Endodermal cell (in vitro differentiated cells): ENCODE data around the gene REX1BD. TPM values are rescaled to one million over a fixed set of nuclear protein-coding genes. Genes with fewer than 3 reads are reported as not detected.
"Not testable (repeated sequence)": the region's sequence is repeated elsewhere in the genome, so short reads cannot be mapped to it uniquely, and the experiment has no call there.

Experiments
- DNase-seq: peaks from one replicate; pipeline ENCODE4 v3.0.0-alpha.2; 2017
- H3K27ac ChIP-seq: 2 replicates; pipeline ENCODE4 v1.5.1; 2013; ENCODE audit warnings: mild to moderate bottlenecking, low read depth, low read length, moderate library complexity
- H3K27me3 ChIP-seq: 2 replicates; pipeline ENCODE4 v1.6.1; 2013; ENCODE audit warnings: mild to moderate bottlenecking, low read length, moderate library complexity; ENCODE audit not compliant: insufficient read depth, control insufficient read depth, poor library complexity, severe bottlenecking
- H3K36me3 ChIP-seq: 2 replicates; pipeline ENCODE4 v1.7.0; 2013; ENCODE audit warnings: mild to moderate bottlenecking, low read length, moderate library complexity; ENCODE audit not compliant: control insufficient read depth, insufficient read depth
- H3K4me1 ChIP-seq: one replicate; pipeline ENCODE4 v1.7.0; 2013; ENCODE audit warnings: low read length; ENCODE audit not compliant: control insufficient read depth, insufficient read depth
- H3K4me3 ChIP-seq: 2 replicates; pipeline ENCODE4 v1.5.1; 2013; ENCODE audit warnings: mild to moderate bottlenecking, low read length, moderate library complexity
- H3K9ac ChIP-seq: 2 replicates; pipeline ENCODE4 v1.6.1; 2013; ENCODE audit warnings: mild to moderate bottlenecking, low read length, moderate library complexity; ENCODE audit not compliant: poor library complexity, severe bottlenecking; ENCODE audit errors: extremely low read depth
- H3K9me3 ChIP-seq: 2 replicates; pipeline ENCODE4 v1.6.1; 2013; ENCODE audit warnings: mild to moderate bottlenecking, low read length, moderate library complexity; ENCODE audit not compliant: control insufficient read depth
- H3K27ac Mint-ChIP-seq: 2 replicates; pipeline ENCODE4 v1.8.0; 2020; ENCODE audit warnings: mixed read lengths
- H3K27me3 Mint-ChIP-seq: 2 replicates; pipeline ENCODE4 v1.8.0; 2021; ENCODE audit warnings: mild to moderate bottlenecking, mixed read lengths; ENCODE audit not compliant: insufficient read depth
- H3K36me3 Mint-ChIP-seq: 2 replicates; pipeline ENCODE4 v1.8.0; 2020; ENCODE audit warnings: low read depth, mixed read lengths
- H3K4me1 Mint-ChIP-seq: 2 replicates; pipeline ENCODE4 v1.8.0; 2020; ENCODE audit warnings: mixed read lengths
- H3K4me3 Mint-ChIP-seq: 2 replicates; pipeline ENCODE4 v1.8.0; 2020; ENCODE audit warnings: mild to moderate bottlenecking, moderate library complexity, mixed read lengths
- H3K9me3 Mint-ChIP-seq: 2 replicates; pipeline ENCODE4 v1.8.0; 2020; ENCODE audit warnings: mild to moderate bottlenecking, mixed read lengths
- CTCF ChIP-seq: fragments of 200-600 bp; sonication (generic); conservative IDR thresholded peaks from 2 replicates; pipeline ENCODE4 v1.5.0; 2021; ENCODE audit warnings: antibody characterized with exemption, mild to moderate bottlenecking
- WGBS, 2 experiments: methylation state at CpG; one replicate each; pipeline versions ENCODE4 v1.1.5 to v1.1.7; 2013; ENCODE audit warnings: missing lambda C conversion rate in 2 of 2, mixed read lengths in 1 of 2; ENCODE audit not compliant: insufficient coverage in 1 of 2, insufficient read length in 1 of 2; 5-methylcytosine and 5-hydroxymethylcytosine counted together
- total RNA-seq, 2 donors: library from RNA; stranded (reverse); fragmentation: NEBNext Ultra II Directional in 1 of 2; extraction: Animal tissue kit (Norgen Biotek cat#: 25700) in 1 of 2; gene quantifications; 2 replicates in 1 of 2; 3 replicates in 1 of 2; pipeline ENCODE4 v1.2.1, GENCODE V29; 2021

The REX1BD gene
- total RNA-seq, 2 donors from 2014 or later: 76.9 to 83.9 TPM

GRCh38 chr19:18599485-18599884 is 10.9 kb downstream of the REX1BD start:
- no peak overlapping the region for H3K27ac ChIP-seq
- Mint-ChIP-seq H3K4me1 (peaks cover 12% of the 10 kb centered on the region), H3K27me3 (peaks cover 31% of the 10 kb centered on the region), H3K36me3 (no peaks in the 10 kb centered on the region), H3K9me3 (no peaks in the 10 kb centered on the region), H3K4me3 (no peak overlapping the region), H3K27ac (no peak overlapping the region)
- 90 to 91% methylated on average over 15 to 20 of the region's 20 CpGs for WGBS, 2 experiments
- H3K9ac ChIP-seq: no peak overlapping the region
- no peak overlapping the region for H3K4me3 ChIP-seq
- H3K36me3 ChIP-seq: no peaks in the 10 kb centered on the region
- no peaks in the 10 kb centered on the region for H3K9me3 ChIP-seq
- TF ChIP-seq CTCF: no peak
- H3K4me1 ChIP-seq: no peaks in the 10 kb centered on the region
- H3K27me3 ChIP-seq: peaks cover 32% of the 10 kb centered on the region
- DNase-seq: no peak

- H3K27me3 ChIP-seq: peaks cover 45% of the 10 kb centered on the region
- H3K9me3 ChIP-seq, H3K4me1 Mint-ChIP-seq, H3K36me3 ChIP-seq, H3K9me3 Mint-ChIP-seq, H3K36me3 Mint-ChIP-seq, H3K9ac ChIP-seq, H3K27ac Mint-ChIP-seq, DNase-seq, H3K4me3 ChIP-seq, H3K4me3 Mint-ChIP-seq, H3K4me1 ChIP-seq, H3K27ac ChIP-seq: not testable (repeated sequence)
- H3K27me3 Mint-ChIP-seq: peaks cover 44% of the 10 kb centered on the region
- 93 to 97% methylated on average over 11 to 15 of the region's 15 CpGs for WGBS, 2 experiments
Observed at GRCh38 chr19:18600692-18601397, 12.2 kb downstream of the REX1BD start.

DNA sequence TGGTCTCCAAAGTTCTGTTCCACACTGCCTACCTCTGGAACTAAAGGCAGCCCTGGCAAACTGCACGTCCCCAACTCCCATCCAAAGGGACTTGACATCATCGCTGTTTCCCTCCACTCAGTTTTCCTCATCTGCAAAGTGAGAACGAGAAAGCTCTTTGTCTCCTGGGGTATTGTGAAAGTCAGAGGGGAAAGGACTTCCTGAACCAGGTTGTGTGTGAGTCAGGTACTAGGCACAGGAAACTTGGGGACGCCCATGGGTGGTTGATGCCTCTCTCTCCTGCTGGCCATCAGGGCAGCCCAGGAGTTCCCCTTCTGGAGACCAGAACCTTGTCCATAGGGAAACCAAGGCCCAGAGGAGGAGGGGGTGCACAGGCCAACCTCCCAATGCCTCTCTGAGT is 13.3 kb downstream of the REX1BD start:
- 80 to 87% methylated on average over 2 to 4 of the region's 4 CpGs for WGBS, 2 experiments
- H3K4me1 ChIP-seq: no peaks in the 10 kb centered on the region
- no peak overlapping the region for H3K27ac ChIP-seq
- H3K36me3 ChIP-seq: no peaks in the 10 kb centered on the region
- H3K4me1 Mint-ChIP-seq: peaks cover 8% of the 10 kb centered on the region
- H3K36me3 Mint-ChIP-seq: no peaks in the 10 kb centered on the region
- no peak overlapping the region for H3K4me3 Mint-ChIP-seq
- no peak overlapping the region for H3K9ac ChIP-seq
- no peak for TF ChIP-seq CTCF
- peaks cover 52% of the 10 kb centered on the region for H3K27me3 ChIP-seq
- H3K27me3 Mint-ChIP-seq: peaks cover 46% of the 10 kb centered on the region
- H3K4me3 ChIP-seq: no peak overlapping the region
- H3K9me3 Mint-ChIP-seq: no peaks in the 10 kb centered on the region
- H3K27ac Mint-ChIP-seq: no peak overlapping the region
- no peaks in the 10 kb centered on the region for H3K9me3 ChIP-seq
- DNase-seq: no peak
